A673 (cell line): ENCODE results near the gene LAMA2. TPM values are rescaled to one million over a fixed set of nuclear protein-coding genes. Genes with fewer than 3 reads are reported as not detected.

Experiments used
- BruUV-seq: library from RNA; stranded (reverse); fragments of 400-500 nt; replicated peaks from 2 replicates; lab custom pipeline; 2021; lab: Mats Ljungman, UMichigan
- CTCF ChIA-PET: fragments of 300-600 bp; sonication (Branson Sonifier 250); formaldehyde crosslinking; loops from one replicate; lab custom pipeline; 2022; ENCODE audit warnings: antibody characterized with exemption; lab: Charles Lee
- POLR2A ChIA-PET: fragments of 300-600 bp; sonication (Branson Sonifier 250); formaldehyde crosslinking; loops from one replicate; lab custom pipeline; 2022; ENCODE audit warnings: antibody characterized with exemption; ENCODE audit not compliant: low non-redundant PET; lab: Charles Lee
- DNase-seq: peaks from one replicate; pipeline ENCODE4 v3.0.0-alpha.2; 2015; ENCODE audit warnings: low spot score
- H3K27ac ChIP-seq: fragments of 200-600 bp; sonication (generic); 2 replicates; pipeline ENCODE4 v1.5.1; 2016; ENCODE audit warnings: mixed run types, low read depth, mild to moderate bottlenecking, mixed read lengths, antibody characterized with exemption, low read length; ENCODE audit not compliant: poor library complexity, severe bottlenecking
- H3K27me3 ChIP-seq: fragments of 200-600 bp; sonication (generic); replicated peaks from 2 replicates; pipeline ENCODE4 v1.6.1; 2017; ENCODE audit warnings: mixed run types, low read depth, mild to moderate bottlenecking, mixed read lengths, antibody characterized with exemption, low read length; ENCODE audit not compliant: insufficient read depth, poor library complexity
- H3K36me3 ChIP-seq: fragments of 200-600 bp; sonication (generic); 2 replicates; pipeline ENCODE4 v1.6.1; 2016; ENCODE audit warnings: mixed run types, mild to moderate bottlenecking, mixed read lengths, antibody characterized with exemption, low read length; ENCODE audit not compliant: insufficient read depth, poor library complexity, severe bottlenecking
- H3K4me1 ChIP-seq: fragments of 200-600 bp; sonication (generic); 2 replicates; pipeline ENCODE4 v1.6.1; 2017; ENCODE audit warnings: mixed run types, mild to moderate bottlenecking, mixed read lengths, antibody characterized with exemption, low read length; ENCODE audit not compliant: insufficient read depth, poor library complexity, severe bottlenecking
- H3K4me3 ChIP-seq: fragments of 200-600 bp; sonication (generic); 2 replicates; pipeline ENCODE4 v1.5.1; 2016; ENCODE audit warnings: low read depth, mixed run types, mild to moderate bottlenecking, mixed read lengths, low read length; ENCODE audit not compliant: poor library complexity, severe bottlenecking
- H3K9me3 ChIP-seq: fragments of 200-600 bp; sonication (generic); 2 replicates; pipeline ENCODE4 v1.6.1; 2016; ENCODE audit warnings: mixed run types, low read depth, mild to moderate bottlenecking, mixed read lengths, antibody characterized with exemption, low read length; ENCODE audit not compliant: poor library complexity, severe bottlenecking
- EZH2 ChIP-seq: fragments of 200-600 bp; sonication (generic); IDR thresholded peaks from 2 replicates; pipeline ENCODE4 v1.6.1; 2017; ENCODE audit warnings: borderline replicate concordance, low read depth, mild to moderate bottlenecking, mixed read lengths, antibody characterized with exemption, low read length; ENCODE audit not compliant: poor library complexity, severe bottlenecking
- intact Hi-C: fragments of 100-400 bp; cut with micrococcal nuclease; formaldehyde crosslinking; loops from one replicate; pipeline ENCODE4 v1.10.0; 2022; ENCODE audit not compliant: unreplicated experiment
- total RNA-seq: library from RNA; stranded (reverse); gene quantifications from 2 replicates; pipeline ENCODE4 v1.2.3, GENCODE V29; 2021
- TF ChIP-seq, protein P1 (sequence below): fragments of 300-800, 200-600 bp; sonication (generic); conservative IDR thresholded peaks from 2 replicates; pipeline ENCODE4 v1.5.1; 2017; ENCODE audit warnings: low read depth, mild to moderate bottlenecking, antibody characterized with exemption, low read length, moderate library complexity, mixed read lengths

LAMA2 gene
- total RNA-seq, 1 experiment from 2014 or later = 2.2 TPM

DNA sequence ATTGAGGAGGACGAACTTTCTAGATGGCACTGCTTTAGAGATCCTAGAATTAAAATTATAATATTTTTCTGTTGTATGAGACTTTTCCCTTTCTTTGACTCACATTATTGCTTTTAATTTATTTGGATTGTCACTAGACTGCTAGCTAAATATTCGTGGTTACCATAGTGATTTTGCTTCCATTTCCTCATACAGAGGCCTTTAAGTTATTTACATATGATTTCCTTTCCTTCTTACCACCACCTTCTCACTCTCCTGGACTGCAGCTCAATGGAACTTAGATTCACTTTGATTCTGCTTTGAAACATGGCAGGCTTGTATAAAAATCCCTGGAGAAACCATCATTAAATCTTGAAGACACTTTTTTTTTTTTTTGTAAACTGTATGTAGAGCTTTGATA is 222.9 kb downstream of the LAMA2 start:
- Histone ChIP-seq H3K27ac (no peak overlapping the region), H3K4me1 (peaks cover 16% of the 10 kb centered on the region), H3K9me3 (no peaks in the 10 kb centered on the region), H3K4me3 (no peak overlapping the region), H3K27me3 (no peaks in the 10 kb centered on the region), H3K36me3 (no peaks in the 10 kb centered on the region)
- TF ChIP-seq EZH2 = no peak
- TF ChIP-seq, protein P1, sequence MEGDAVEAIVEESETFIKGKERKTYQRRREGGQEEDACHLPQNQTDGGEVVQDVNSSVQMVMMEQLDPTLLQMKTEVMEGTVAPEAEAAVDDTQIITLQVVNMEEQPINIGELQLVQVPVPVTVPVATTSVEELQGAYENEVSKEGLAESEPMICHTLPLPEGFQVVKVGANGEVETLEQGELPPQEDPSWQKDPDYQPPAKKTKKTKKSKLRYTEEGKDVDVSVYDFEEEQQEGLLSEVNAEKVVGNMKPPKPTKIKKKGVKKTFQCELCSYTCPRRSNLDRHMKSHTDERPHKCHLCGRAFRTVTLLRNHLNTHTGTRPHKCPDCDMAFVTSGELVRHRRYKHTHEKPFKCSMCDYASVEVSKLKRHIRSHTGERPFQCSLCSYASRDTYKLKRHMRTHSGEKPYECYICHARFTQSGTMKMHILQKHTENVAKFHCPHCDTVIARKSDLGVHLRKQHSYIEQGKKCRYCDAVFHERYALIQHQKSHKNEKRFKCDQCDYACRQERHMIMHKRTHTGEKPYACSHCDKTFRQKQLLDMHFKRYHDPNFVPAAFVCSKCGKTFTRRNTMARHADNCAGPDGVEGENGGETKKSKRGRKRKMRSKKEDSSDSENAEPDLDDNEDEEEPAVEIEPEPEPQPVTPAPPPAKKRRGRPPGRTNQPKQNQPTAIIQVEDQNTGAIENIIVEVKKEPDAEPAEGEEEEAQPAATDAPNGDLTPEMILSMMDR = no peak
- ChIA-PET POLR2A (no interaction called here), CTCF (no interaction called here)
- intact Hi-C loops = no loop called here
- DNase-seq = peak; percentile 16
- BruUV-seq = no TSS peak

DNA sequence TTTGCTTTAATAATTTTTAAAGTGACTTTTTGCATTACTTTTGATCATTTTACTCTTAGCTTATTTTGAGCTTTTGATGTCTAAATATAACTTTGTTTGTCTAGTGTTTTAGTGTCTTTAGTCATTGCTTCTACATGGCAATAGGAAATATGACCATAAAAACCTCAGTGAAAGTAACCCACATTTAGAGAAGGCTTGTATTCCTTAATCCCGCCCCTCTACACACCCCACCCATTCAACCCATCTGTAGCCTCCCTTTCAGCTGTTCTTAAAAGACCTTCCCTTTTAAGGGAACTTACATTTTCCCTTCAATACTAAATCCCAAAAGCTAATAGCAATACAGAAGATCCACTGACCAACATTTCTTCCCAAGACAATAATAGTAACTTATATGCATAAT is 225.4 kb downstream of the LAMA2 start:
- no peaks in the 10 kb centered on the region for H3K9me3 ChIP-seq
- H3K4me1 ChIP-seq = peaks cover 16% of the 10 kb centered on the region
- no peaks in the 10 kb centered on the region for H3K27me3 ChIP-seq
- H3K4me3 ChIP-seq = no peak overlapping the region
- ChIA-PET POLR2A (interaction anchor here (0.5 kb wide), 1 partner anchor 97 kb away, joined by 5 read pairs; no protein-coding TSS in a partner anchor), CTCF (no interaction called here)
- BruUV-seq = no TSS peak
- no peak for TF ChIP-seq EZH2
- TF ChIP-seq, protein P1 = no peak
- no peak for DNase-seq
- H3K27ac ChIP-seq = no peak overlapping the region
- H3K36me3 ChIP-seq = no peaks in the 10 kb centered on the region
- intact Hi-C loops = no loop called here

DNA sequence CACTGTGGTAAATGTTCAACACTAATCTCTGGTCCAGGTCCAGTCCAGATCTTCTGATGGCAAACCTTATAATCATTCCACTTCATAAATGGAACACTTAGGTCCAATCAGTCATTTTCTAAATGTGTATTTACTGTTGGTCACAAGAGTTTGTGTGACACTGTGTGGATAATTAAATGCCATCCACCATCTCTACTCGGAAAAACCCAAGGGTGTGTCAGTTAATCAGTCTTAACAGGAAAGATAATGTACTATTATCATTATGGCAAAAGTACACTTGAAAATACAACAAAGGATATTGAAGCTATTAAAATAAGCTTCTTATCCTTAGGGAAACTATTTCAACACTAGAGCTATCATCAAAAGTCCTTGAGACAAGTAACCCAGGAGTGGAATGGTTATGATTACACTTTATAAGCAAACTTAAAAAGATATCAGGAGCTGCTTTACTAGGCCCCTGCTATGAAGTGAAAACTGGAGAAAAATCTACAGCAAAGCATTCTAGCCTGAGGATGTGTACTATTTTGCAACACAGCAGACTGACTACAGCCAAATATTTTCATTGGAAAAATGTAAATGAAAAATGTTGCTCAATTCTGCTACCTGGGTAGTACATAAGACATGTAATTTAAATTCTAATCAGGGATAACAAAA is 227.9 kb downstream of the LAMA2 start:
- Histone ChIP-seq H3K36me3 (no peaks in the 10 kb centered on the region), H3K27me3 (no peaks in the 10 kb centered on the region), H3K27ac (no peak overlapping the region), H3K9me3 (no peaks in the 10 kb centered on the region), H3K4me3 (no peak overlapping the region), H3K4me1 (peaks cover 15% of the 10 kb centered on the region)
- TF ChIP-seq, protein P1 = no peak
- no peak for TF ChIP-seq EZH2
- POLR2A ChIA-PET = no interaction called here
- no peak for DNase-seq
- BruUV-seq = no TSS peak
- intact Hi-C loops = no loop called here
- CTCF ChIA-PET = no interaction called here
